Right lung (tissue), 5 donors: ENCODE data around the gene BRPF3. TPM values are rescaled to one million over a fixed set of nuclear protein-coding genes. Genes with fewer than 3 reads are reported as not detected.
A peak's percentile ranks its signal among the peaks of the same experiment; 100 is the strongest.
"Not testable (repeated sequence)": the region's sequence is repeated elsewhere in the genome, so short reads cannot be mapped to it uniquely, and the experiment has no call there.

Source experiments
- DNase-seq, 2 donors: peaks; one replicate each; pipeline ENCODE4 v3.0.0-alpha.2; 2013
- polyA plus RNA-seq, 5 donors: library from polyadenylated mRNA; unstranded; fragments of 120-200 nt; gene quantifications; one replicate each; pipeline versions ENCODE4 v1.2.1 to v1.2.3, GENCODE V29; 2013; ENCODE audit warnings: inconsistent platforms in 1 of 5, low replicate concordance in 1 of 5; ENCODE audit not compliant: insufficient read length in 5 of 5, insufficient read depth in 1 of 5

Gene BRPF3
- polyA plus RNA-seq, 5 donors = 38.8 to 47.9 (median 43.3) TPM

- DNase-seq = no peak
Measured at GRCh38 chr6:36198986-36199385, 2.4 kb downstream of the BRPF3 start.

GRCh38 chr6:36200154-36200891 is 3.8 kb downstream of the BRPF3 start:
- no peak for DNase-seq

- no peak for DNase-seq
Measured at GRCh38 chr6:36200998-36201596, 4.6 kb downstream of the BRPF3 start.

GRCh38 chr6:36201612-36202011 is 5.1 kb downstream of the BRPF3 start:
- no peak for DNase-seq

GRCh38 chr6:36202101-36202500 is 5.6 kb downstream of the BRPF3 start:
- DNase-seq = no peak

- peak in 1 of 2 donors; percentile 17 for DNase-seq
Measured at GRCh38 chr6:36204068-36204753, 7.7 kb downstream of the BRPF3 start.

- DNase-seq = no peak
Measured at GRCh38 chr6:36207155-36207554, 10.6 kb downstream of the BRPF3 start.

GRCh38 chr6:36209606-36210005 is 13.1 kb downstream of the BRPF3 start:
- DNase-seq = no peak

- no peak for DNase-seq
Measured at GRCh38 chr6:36210182-36210581, 13.6 kb downstream of the BRPF3 start.

- DNase-seq = no peak
Measured at GRCh38 chr6:36210886-36211595, 14.5 kb downstream of the BRPF3 start.

- no peak for DNase-seq
Measured at GRCh38 chr6:36216559-36216958, 20.0 kb downstream of the BRPF3 start.

- no peak for DNase-seq
Measured at GRCh38 chr6:36217188-36217587, 20.6 kb downstream of the BRPF3 start.

- no peak for DNase-seq
Measured at GRCh38 chr6:36217946-36218345, 21.4 kb downstream of the BRPF3 start.

- DNase-seq = not testable (repeated sequence)
Measured at GRCh38 chr6:36218516-36218915, 22.0 kb downstream of the BRPF3 start.

- no peak for DNase-seq
Measured at GRCh38 chr6:36219081-36219480, 22.5 kb downstream of the BRPF3 start.

- DNase-seq = no peak
Measured at GRCh38 chr6:36220226-36220625, 23.7 kb downstream of the BRPF3 start.

GRCh38 chr6:36221674-36222073 is 25.1 kb downstream of the BRPF3 start:
- no peak for DNase-seq

- no peak for DNase-seq
Measured at GRCh38 chr6:36222924-36223323, 26.4 kb downstream of the BRPF3 start.

- no peak for DNase-seq
Measured at GRCh38 chr6:36223706-36224105, 27.2 kb downstream of the BRPF3 start.

- no peak for DNase-seq
Measured at GRCh38 chr6:36224918-36225461, 28.4 kb downstream of the BRPF3 start.

- no peak for DNase-seq
Measured at GRCh38 chr6:36226438-36227047, 30.0 kb downstream of the BRPF3 start.
